ENCODE measurements around the gene CYP4F8.

DNA sequence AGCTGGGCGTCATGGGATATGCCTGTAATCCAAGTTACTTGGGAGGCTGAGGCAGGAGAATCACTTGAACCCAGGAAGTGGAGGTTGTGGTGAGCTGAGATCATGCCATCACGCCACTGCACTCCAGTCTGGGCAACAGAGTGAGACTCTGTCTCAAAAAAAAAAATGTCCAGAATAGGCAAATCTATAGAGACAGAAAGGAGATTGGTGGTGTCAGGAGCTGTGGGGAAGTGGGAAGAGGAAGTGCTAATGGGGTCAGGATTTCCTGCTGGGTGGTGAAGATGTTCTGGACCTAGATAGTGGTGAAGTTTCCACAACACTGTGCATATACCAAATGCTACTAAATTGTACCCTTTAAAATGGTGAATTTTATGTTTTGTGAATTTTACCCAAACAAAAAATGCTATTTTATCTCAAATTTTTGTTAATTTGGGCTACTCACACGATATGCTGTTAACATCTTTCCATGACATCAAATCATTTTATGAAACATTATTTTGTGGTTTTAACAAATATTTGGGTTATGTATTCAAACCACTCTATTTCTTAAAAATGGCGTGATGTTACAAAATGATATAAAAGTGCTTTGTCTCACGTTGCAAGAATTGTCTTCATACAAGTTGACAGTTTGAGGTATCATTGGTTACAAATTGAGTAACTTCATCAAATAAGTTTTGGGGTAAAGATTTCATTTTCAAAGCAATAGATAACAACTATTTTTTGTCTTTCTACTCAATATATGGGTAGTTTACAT, 18.2 kb downstream of the CYP4F8 start:
- TF ChIP-seq POLR2AphosphoS5 (IDR thresholded peaks at IDR 0.05) = no peak
- TF ChIP-seq, protein P1, sequence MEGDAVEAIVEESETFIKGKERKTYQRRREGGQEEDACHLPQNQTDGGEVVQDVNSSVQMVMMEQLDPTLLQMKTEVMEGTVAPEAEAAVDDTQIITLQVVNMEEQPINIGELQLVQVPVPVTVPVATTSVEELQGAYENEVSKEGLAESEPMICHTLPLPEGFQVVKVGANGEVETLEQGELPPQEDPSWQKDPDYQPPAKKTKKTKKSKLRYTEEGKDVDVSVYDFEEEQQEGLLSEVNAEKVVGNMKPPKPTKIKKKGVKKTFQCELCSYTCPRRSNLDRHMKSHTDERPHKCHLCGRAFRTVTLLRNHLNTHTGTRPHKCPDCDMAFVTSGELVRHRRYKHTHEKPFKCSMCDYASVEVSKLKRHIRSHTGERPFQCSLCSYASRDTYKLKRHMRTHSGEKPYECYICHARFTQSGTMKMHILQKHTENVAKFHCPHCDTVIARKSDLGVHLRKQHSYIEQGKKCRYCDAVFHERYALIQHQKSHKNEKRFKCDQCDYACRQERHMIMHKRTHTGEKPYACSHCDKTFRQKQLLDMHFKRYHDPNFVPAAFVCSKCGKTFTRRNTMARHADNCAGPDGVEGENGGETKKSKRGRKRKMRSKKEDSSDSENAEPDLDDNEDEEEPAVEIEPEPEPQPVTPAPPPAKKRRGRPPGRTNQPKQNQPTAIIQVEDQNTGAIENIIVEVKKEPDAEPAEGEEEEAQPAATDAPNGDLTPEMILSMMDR (IDR thresholded peaks at IDR 0.05) = no peak

Data from breast epithelium (tissue), 3 donors.